HEK293T (cell line): ENCODE measurements around the gene TBC1D22A.

Experiments
- CTCF ChIA-PET: fragments of 350-600 bp; formaldehyde crosslinking; extraction: SDS; loops from one replicate; lab custom pipeline; 2021; ENCODE audit warnings: antibody characterized with exemption, inconsistent platforms; lab: Yijun Ruan, JAX
- POLR2A ChIA-PET: fragments of 350-600 bp; formaldehyde crosslinking; extraction: SDS; loops from one replicate; lab custom pipeline; 2020; ENCODE audit warnings: antibody characterized with exemption, inconsistent platforms; lab: Yijun Ruan, JAX
- DNase-seq: peaks from one replicate; pipeline ENCODE4 v3.0.0; 2012; ENCODE audit warnings: mixed read lengths; ENCODE audit errors: extremely low spot score
- ARNT ChIP-seq: fragments of 450-650 bp; IDR thresholded peaks from 2 replicates; pipeline ENCODE4 v1.6.1; 2017; ENCODE audit warnings: mild to moderate bottlenecking
- BHLHE40 ChIP-seq: fragments of 450-650 bp; IDR thresholded peaks from 2 replicates; pipeline ENCODE4 v1.6.1; 2016; ENCODE audit warnings: mild to moderate bottlenecking, moderate library complexity, borderline replicate concordance
- CTBP1 ChIP-seq: fragments of 450-650 bp; IDR thresholded peaks from 2 replicates; pipeline ENCODE4 v1.6.1; 2016; ENCODE audit warnings: borderline replicate concordance
- ELF4 ChIP-seq: fragments of 450-650 bp; IDR thresholded peaks from 2 replicates; pipeline ENCODE4 v1.6.1; 2017; ENCODE audit warnings: antibody characterized with exemption
- FOXA1 ChIP-seq: fragments of 450-650 bp; IDR thresholded peaks from 2 replicates; pipeline ENCODE4 v1.6.1; 2016; ENCODE audit warnings: mild to moderate bottlenecking
- FOXK2 ChIP-seq: fragments of 450-650 bp; IDR thresholded peaks from 2 replicates; pipeline ENCODE4 v1.6.1; 2016; ENCODE audit warnings: mild to moderate bottlenecking
- FOXM1 ChIP-seq: fragments of 450-650 bp; IDR thresholded peaks from 2 replicates; pipeline ENCODE4 v1.6.1; 2017; ENCODE audit warnings: mild to moderate bottlenecking, borderline replicate concordance
- HDGF ChIP-seq: fragments of 450-650 bp; IDR thresholded peaks from 2 replicates; pipeline ENCODE4 v1.6.1; 2017; ENCODE audit warnings: antibody characterized with exemption, borderline replicate concordance
- L3MBTL2 ChIP-seq: fragments of 450-650 bp; conservative IDR thresholded peaks from 2 replicates; pipeline ENCODE4 v1.6.1; 2016; ENCODE audit warnings: mild to moderate bottlenecking
- LEF1 ChIP-seq: fragments of 450-650 bp; IDR thresholded peaks from 2 replicates; pipeline ENCODE4 v1.6.1; 2017; ENCODE audit warnings: mild to moderate bottlenecking, borderline replicate concordance
- NFRKB ChIP-seq: fragments of 450-650 bp; IDR thresholded peaks from 2 replicates; pipeline ENCODE4 v1.6.1; 2016; ENCODE audit warnings: mild to moderate bottlenecking, moderate library complexity
- PKNOX1 ChIP-seq: fragments of 450-650 bp; IDR thresholded peaks from 2 replicates; pipeline ENCODE4 v1.6.1; 2016
- SP1 ChIP-seq: fragments of 450-650 bp; IDR thresholded peaks from 2 replicates; pipeline ENCODE4 v1.6.1; 2017
- SUZ12 ChIP-seq: fragments of 450-650 bp; IDR thresholded peaks from 2 replicates; pipeline ENCODE4 v1.6.1; 2016; ENCODE audit warnings: mild to moderate bottlenecking
- TARDBP ChIP-seq: fragments of 450-650 bp; IDR thresholded peaks from 2 replicates; pipeline ENCODE4 v1.6.1; 2016
- ZNF384 ChIP-seq: fragments of 450-650 bp; IDR thresholded peaks from 2 replicates; pipeline ENCODE4 v1.6.1; 2016

Gene TBC1D22A

GRCh38 chr22:46915950-46916730 is 153.7 kb downstream of the TBC1D22A start:
- POLR2A ChIA-PET: no interaction called here
- DNase-seq: no peak
- TF ChIP-seq ELF4 (no peak), NFRKB (no peak), SP1 (no peak), CTBP1 (no peak), ZNF384 (no peak), HDGF (no peak), PKNOX1 (no peak), LEF1 (no peak), FOXK2 (no peak), FOXA1 (no peak), SUZ12 (no peak), TARDBP (no peak)
- CTCF ChIA-PET: no interaction called here

- POLR2A ChIA-PET: no interaction called here
- DNase-seq: no peak
- CTCF ChIA-PET: no interaction called here
- TF ChIP-seq CTBP1 (no peak), LEF1 (no peak), L3MBTL2 (no peak), FOXA1 (no peak), SP1 (no peak), FOXK2 (no peak), SUZ12 (no peak), ELF4 (no peak), FOXM1 (no peak), HDGF (no peak), TARDBP (no peak), ARNT (no peak), NFRKB (no peak), PKNOX1 (no peak), ZNF384 (no peak), BHLHE40 (no peak)
Observed at GRCh38 chr22:46916886-46917770, 154.7 kb downstream of the TBC1D22A start.

GRCh38 chr22:46917771-46918101 is 155.3 kb downstream of the TBC1D22A start:
- no peak for DNase-seq
- POLR2A ChIA-PET: no interaction called here
- CTCF ChIA-PET: no interaction called here
- TF ChIP-seq BHLHE40: no peak
- TF ChIP-seq SUZ12: no peak
- TF ChIP-seq NFRKB: no peak
- TF ChIP-seq FOXM1: no peak
- no peak for TF ChIP-seq TARDBP
- TF ChIP-seq FOXK2: no peak
- TF ChIP-seq CTBP1: no peak
- TF ChIP-seq SP1: no peak
- no peak for TF ChIP-seq HDGF
- TF ChIP-seq FOXA1: no peak
- no peak for TF ChIP-seq PKNOX1

GRCh38 chr22:46918197-46918596 is 155.7 kb downstream of the TBC1D22A start:
- ChIA-PET POLR2A (no interaction called here), CTCF (no interaction called here)
- no peak for DNase-seq
- TF ChIP-seq ZNF384 (no peak), SUZ12 (no peak), FOXA1 (no peak), LEF1 (no peak), FOXM1 (no peak), ELF4 (no peak), TARDBP (no peak), NFRKB (no peak)

- TF ChIP-seq ELF4 (no peak), ZNF384 (no peak), FOXA1 (no peak), LEF1 (no peak), FOXK2 (no peak), TARDBP (no peak), L3MBTL2 (no peak), ARNT (no peak), FOXM1 (no peak), HDGF (no peak)
- no peak for DNase-seq
- ChIA-PET POLR2A (no interaction called here), CTCF (no interaction called here)
Observed at GRCh38 chr22:46922037-46922436, 159.6 kb downstream of the TBC1D22A start.

GRCh38 chr22:46923394-46923793 is 160.9 kb downstream of the TBC1D22A start:
- TF ChIP-seq HDGF: no peak
- no peak for TF ChIP-seq FOXK2
- TF ChIP-seq TARDBP: no peak
- TF ChIP-seq LEF1: no peak
- no peak for TF ChIP-seq NFRKB
- no peak for TF ChIP-seq ARNT
- TF ChIP-seq ZNF384: no peak
- TF ChIP-seq PKNOX1: no peak
- no peak for TF ChIP-seq FOXA1
- TF ChIP-seq BHLHE40: no peak
- TF ChIP-seq CTBP1: no peak
- no peak for TF ChIP-seq SUZ12
- TF ChIP-seq SP1: no peak
- TF ChIP-seq ELF4: no peak
- no peak for TF ChIP-seq FOXM1
- POLR2A ChIA-PET: no interaction called here
- DNase-seq: no peak
- CTCF ChIA-PET: no interaction called here
